Keratinocyte (primary cell): ENCODE data around the gene DYDC1. TPM values are rescaled to one million over a fixed set of nuclear protein-coding genes. Genes with fewer than 3 reads are reported as not detected.
"Not testable (repeated sequence)": the region's sequence is repeated elsewhere in the genome, so short reads cannot be mapped to it uniquely, and the experiment has no call there.

Experiments used
- DNase-seq: peaks from one replicate; pipeline ENCODE4 v3.0.0-alpha.2; 2011; ENCODE audit warnings: low read depth, missing footprints, low spot score
- FAIRE-seq: peaks from 2 replicates; lab custom pipeline; 2011; peaks lifted over from hg19 to GRCh38; lab: Jason Lieb, UNC
- H2AFZ ChIP-seq: 2 replicates; pipeline ENCODE4 v1.6.0; 2012; ENCODE audit warnings: low read length, control low read depth, inconsistent platforms; ENCODE audit not compliant: control insufficient read depth
- H3K27ac ChIP-seq: 2 replicates; pipeline ENCODE4 v1.5.1; 2011; ENCODE audit warnings: low read length; ENCODE audit not compliant: control insufficient read depth, insufficient read depth
- H3K27me3 ChIP-seq: 3 replicates; pipeline ENCODE4 v1.6.0; 2011; ENCODE audit warnings: low read length; ENCODE audit not compliant: control insufficient read depth, insufficient read depth; ENCODE audit errors: extremely low read depth
- H3K36me3 ChIP-seq, 2 experiments: 2 replicates in 1 of 2; 3 replicates in 1 of 2; pipeline ENCODE4 v1.5.1; 2011; ENCODE audit warnings: low read length in 2 of 2, mild to moderate bottlenecking in 1 of 2; ENCODE audit not compliant: control insufficient read depth in 2 of 2, insufficient read depth in 2 of 2; ENCODE audit errors: extremely low read depth in 1 of 2
- H3K4me1 ChIP-seq: 3 replicates; pipeline ENCODE4 v1.5.1; 2011; ENCODE audit warnings: low read length; ENCODE audit not compliant: control insufficient read depth, insufficient read depth; ENCODE audit errors: extremely low read depth
- H3K4me2 ChIP-seq: 3 replicates; pipeline ENCODE4 v1.6.0; 2011; ENCODE audit warnings: low read depth, low read length; ENCODE audit not compliant: control insufficient read depth, insufficient read depth; ENCODE audit errors: extremely low read depth
- H3K4me3 ChIP-seq, 3 experiments: fragments of 200-600 bp in 1 of 3; sonication (generic) in 1 of 3; 2 replicates in 2 of 3; 3 replicates in 1 of 3; pipeline ENCODE4 v1.5.1; 2011 to 2016; ENCODE audit warnings: low read length in 3 of 3, mild to moderate bottlenecking in 3 of 3, control low read depth in 2 of 3, inconsistent platforms in 1 of 3, low read depth in 1 of 3, mixed read lengths in 1 of 3, mixed run types in 1 of 3, moderate library complexity in 1 of 3; ENCODE audit not compliant: control insufficient read depth in 2 of 3, insufficient read depth in 2 of 3; ENCODE audit errors: extremely low read depth in 1 of 3
- H3K79me2 ChIP-seq: 2 replicates; pipeline ENCODE4 v1.6.0; 2012; ENCODE audit warnings: low read length; ENCODE audit not compliant: control insufficient read depth, insufficient read depth
- H3K9ac ChIP-seq: 3 replicates; pipeline ENCODE4 v1.6.0; 2011; ENCODE audit warnings: low read length; ENCODE audit not compliant: control insufficient read depth, insufficient read depth; ENCODE audit errors: extremely low read depth
- H3K9me1 ChIP-seq: 3 replicates; pipeline ENCODE4 v1.6.0; 2011; ENCODE audit warnings: low read length; ENCODE audit not compliant: control insufficient read depth, insufficient read depth; ENCODE audit errors: extremely low read depth
- H3K9me3 ChIP-seq: 2 replicates; pipeline ENCODE4 v1.5.1; 2012; ENCODE audit warnings: low read depth, low read length; ENCODE audit not compliant: control insufficient read depth
- H4K20me1 ChIP-seq: 3 replicates; pipeline ENCODE4 v1.6.0; 2011; ENCODE audit warnings: low read length; ENCODE audit not compliant: control insufficient read depth, insufficient read depth; ENCODE audit errors: extremely low read depth
- EZH2 ChIP-seq: IDR thresholded peaks from one replicate; pipeline ENCODE4 v1.6.1; 2012; ENCODE audit warnings: inconsistent platforms, mild to moderate bottlenecking, low read length, moderate library complexity
- dilution Hi-C: fragments of 300-500 bp; cut with MboI; formaldehyde crosslinking; loops from one replicate; pipeline ENCODE4 v1.7.0; 2020; ENCODE audit warnings: low sequenced_read_pairs; ENCODE audit not compliant: extremely low pct_ligation_motif_present
- polyA plus RNA-seq, 5 experiments: library from polyadenylated mRNA; depleted of rRNA in 3 of 5; stranded (reverse) in 3 of 5; stranded (forward) in 1 of 5; unstranded in 1 of 5; fragments of >200 nt; gene quantifications; 1 replicate in 1 of 5; 2 replicates in 3 of 5; 3 replicates in 1 of 5; pipeline versions ENCODE4 v1.2.1 to v1.2.3, GENCODE V29; 2011 to 2012; ENCODE audit warnings: missing spikeins in 2 of 5, low read depth in 1 of 5, low replicate concordance in 1 of 5
- TF ChIP-seq, protein P1 (sequence below), 3 experiments: IDR thresholded peaks in 1 of 3; conservative IDR thresholded peaks in 1 of 3; optimal IDR thresholded peaks in 1 of 3; 2 replicates in 2 of 3; 3 replicates in 1 of 3; pipeline versions ENCODE3 to v1.5.1; 2011; ENCODE audit warnings: low read length in 3 of 3, mild to moderate bottlenecking in 3 of 3, moderate library complexity in 2 of 3, control low read depth in 1 of 3, inconsistent platforms in 1 of 3; ENCODE audit not compliant: insufficient read depth in 2 of 3; ENCODE audit errors: extremely low read depth in 1 of 3

Gene DYDC1
- polyA plus RNA-seq, 1 donor (not counting 4 experiments of a cell fraction or from before 2014, with no cell fraction given) = not detected

DNA sequence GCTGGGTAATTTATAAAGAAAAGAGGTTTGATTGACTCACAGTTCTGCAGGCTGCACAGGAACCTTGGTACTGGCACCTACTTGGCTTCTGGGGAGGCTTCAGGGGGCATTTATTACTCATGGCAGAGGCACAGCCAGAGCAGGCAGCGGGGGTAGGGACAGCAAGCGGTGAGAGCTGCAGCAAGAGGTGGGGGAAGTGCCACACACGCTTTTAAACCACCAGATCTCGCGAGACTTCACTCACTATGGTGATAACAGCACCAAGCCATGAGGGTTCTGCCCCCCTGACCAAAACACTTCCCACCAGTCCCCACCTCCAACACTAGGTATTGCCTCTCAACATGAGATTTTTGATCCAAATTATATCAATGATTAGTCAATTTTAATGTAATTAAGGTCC lies 43.0 kb downstream of the DYDC1 start:
- Histone ChIP-seq H3K4me1 (no peaks in the 10 kb centered on the region), H4K20me1 (no peaks in the 10 kb centered on the region), H3K36me3 (no peaks in the 10 kb centered on the region), H3K9me3 (no peaks in the 10 kb centered on the region), H3K4me3 (no peak overlapping the region), H2AFZ (no peak overlapping the region), H3K27me3 (no peaks in the 10 kb centered on the region), H3K27ac (no peak overlapping the region), H3K9me1 (no peaks in the 10 kb centered on the region), H3K9ac (no peak overlapping the region), H3K79me2 (no peaks in the 10 kb centered on the region), H3K4me2 (no peak overlapping the region)
- dilution Hi-C loops = no loop called here
- no peak for FAIRE-seq
- TF ChIP-seq EZH2 = no peak
- TF ChIP-seq, protein P1, sequence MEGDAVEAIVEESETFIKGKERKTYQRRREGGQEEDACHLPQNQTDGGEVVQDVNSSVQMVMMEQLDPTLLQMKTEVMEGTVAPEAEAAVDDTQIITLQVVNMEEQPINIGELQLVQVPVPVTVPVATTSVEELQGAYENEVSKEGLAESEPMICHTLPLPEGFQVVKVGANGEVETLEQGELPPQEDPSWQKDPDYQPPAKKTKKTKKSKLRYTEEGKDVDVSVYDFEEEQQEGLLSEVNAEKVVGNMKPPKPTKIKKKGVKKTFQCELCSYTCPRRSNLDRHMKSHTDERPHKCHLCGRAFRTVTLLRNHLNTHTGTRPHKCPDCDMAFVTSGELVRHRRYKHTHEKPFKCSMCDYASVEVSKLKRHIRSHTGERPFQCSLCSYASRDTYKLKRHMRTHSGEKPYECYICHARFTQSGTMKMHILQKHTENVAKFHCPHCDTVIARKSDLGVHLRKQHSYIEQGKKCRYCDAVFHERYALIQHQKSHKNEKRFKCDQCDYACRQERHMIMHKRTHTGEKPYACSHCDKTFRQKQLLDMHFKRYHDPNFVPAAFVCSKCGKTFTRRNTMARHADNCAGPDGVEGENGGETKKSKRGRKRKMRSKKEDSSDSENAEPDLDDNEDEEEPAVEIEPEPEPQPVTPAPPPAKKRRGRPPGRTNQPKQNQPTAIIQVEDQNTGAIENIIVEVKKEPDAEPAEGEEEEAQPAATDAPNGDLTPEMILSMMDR (optimal IDR thresholded peaks at IDR 0.05 in 1 of 3, IDR thresholded peaks at IDR 0.05 in 1 of 3, conservative IDR thresholded peaks at IDR 0.05 in 1 of 3; ENCODE audit: extremely low read depth in 1 of 3, insufficient read depth in 2 of 3, low read length in 3 of 3) = no peak
- no peak for DNase-seq

DNA sequence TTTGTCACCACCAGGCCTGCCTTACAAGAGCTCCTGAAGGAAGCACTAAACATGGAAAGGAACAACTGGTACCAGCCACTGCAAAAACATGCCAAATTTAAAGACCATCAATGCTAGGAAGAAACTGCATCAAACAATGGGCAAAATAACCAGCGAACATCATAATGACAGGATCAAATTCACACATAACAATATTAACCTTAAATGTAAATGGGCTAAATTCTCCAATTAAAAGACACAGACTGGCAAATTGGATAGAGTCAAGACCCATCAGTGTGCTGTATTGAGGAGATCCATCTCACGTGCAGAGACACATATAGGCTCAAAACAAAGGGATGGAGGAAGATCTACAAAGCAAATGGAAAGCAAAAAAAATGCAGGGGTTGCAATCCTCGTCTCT lies 50.6 kb downstream of the DYDC1 start:
- DNase-seq, H3K9ac ChIP-seq, dilution Hi-C loops, H3K9me1 ChIP-seq, H3K4me2 ChIP-seq, H3K4me1 ChIP-seq, H3K4me3 ChIP-seq, H2AFZ ChIP-seq, H3K27me3 ChIP-seq, H3K9me3 ChIP-seq, FAIRE-seq, H3K79me2 ChIP-seq, H3K36me3 ChIP-seq, H4K20me1 ChIP-seq, H3K27ac ChIP-seq: not testable (repeated sequence)

DNA sequence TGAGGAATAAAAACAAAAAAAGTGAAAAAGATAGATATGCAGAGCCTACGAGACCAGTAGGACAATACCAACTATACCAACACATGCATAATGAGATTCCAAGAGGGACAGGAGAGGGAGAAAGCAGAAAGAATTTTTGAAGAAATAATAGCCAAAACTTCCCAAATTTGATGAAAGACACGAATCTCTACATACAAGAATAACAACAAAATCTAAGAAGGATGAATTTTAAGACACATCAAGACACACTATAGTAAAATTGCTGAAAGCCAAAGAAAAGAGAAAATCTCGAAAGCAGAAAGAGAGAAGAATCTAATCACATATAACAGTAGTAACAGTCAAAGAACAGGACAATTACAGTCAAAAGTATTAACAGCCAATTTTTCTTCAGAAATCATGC lies 59.6 kb downstream of the DYDC1 start:
- H2AFZ ChIP-seq = no peak overlapping the region
- no peaks in the 10 kb centered on the region for H3K4me1 ChIP-seq
- H3K36me3 ChIP-seq = no peaks in the 10 kb centered on the region
- H3K9me1 ChIP-seq = no peaks in the 10 kb centered on the region
- H3K27me3 ChIP-seq = no peaks in the 10 kb centered on the region
- H3K27ac ChIP-seq = no peak overlapping the region
- no peak overlapping the region for H3K4me2 ChIP-seq
- no peak overlapping the region for H3K9ac ChIP-seq
- no peak overlapping the region for H3K4me3 ChIP-seq
- no peak for TF ChIP-seq EZH2
- TF ChIP-seq, protein P1 (optimal IDR thresholded peaks at IDR 0.05 in 1 of 3, IDR thresholded peaks at IDR 0.05 in 1 of 3, conservative IDR thresholded peaks at IDR 0.05 in 1 of 3; ENCODE audit: extremely low read depth in 1 of 3, insufficient read depth in 2 of 3, low read length in 3 of 3) = no peak
- no peaks in the 10 kb centered on the region for H3K9me3 ChIP-seq
- no peaks in the 10 kb centered on the region for H3K79me2 ChIP-seq
- dilution Hi-C loops = no loop called here
- no peaks in the 10 kb centered on the region for H4K20me1 ChIP-seq
- no peak for FAIRE-seq
- DNase-seq = no peak
